Measurements from ENCODE around the gene APLP1. TPM values are rescaled to one million over a fixed set of nuclear protein-coding genes. Genes with fewer than 3 reads are reported as not detected.
A peak's percentile ranks its signal among the peaks of the same experiment; 100 is the strongest.

Gene APLP1
- total RNA-seq, 1 donor from 2014 or later, result 143 TPM

GRCh38 chr19:35882114-35882832 is 13.9 kb downstream of the APLP1 start:
- peaks cover 9% of the 10 kb centered on the region for H3K27me3 Mint-ChIP-seq (ENCODE audit: low read depth)
- no peaks in the 10 kb centered on the region for H3K36me3 Mint-ChIP-seq (ENCODE audit: low read depth)
- H3K4me1 Mint-ChIP-seq, result peaks cover 7% of the 10 kb centered on the region
- H3K27ac Mint-ChIP-seq (ENCODE audit: unreplicated experiment), result no peak overlapping the region
- TF ChIP-seq CTCF (conservative IDR thresholded peaks at IDR 0.05), result peak; percentile 64
- no peaks in the 10 kb centered on the region for H3K9me3 Mint-ChIP-seq
- DNase-seq (ENCODE audit: low read depth, low spot score), result no peak
- H3K4me3 Mint-ChIP-seq, result no peak overlapping the region

GRCh38 chr19:35883882-35884281 is 15.5 kb downstream of the APLP1 start:
- TF ChIP-seq CTCF (conservative IDR thresholded peaks at IDR 0.05), result no peak
- H3K9me3 Mint-ChIP-seq, result no peaks in the 10 kb centered on the region
- peaks cover 2% of the 10 kb centered on the region for H3K36me3 Mint-ChIP-seq (ENCODE audit: low read depth)
- H3K4me3 Mint-ChIP-seq, result no peak overlapping the region
- DNase-seq (ENCODE audit: low read depth, low spot score), result no peak
- H3K27ac Mint-ChIP-seq (ENCODE audit: unreplicated experiment), result no peak overlapping the region
- H3K27me3 Mint-ChIP-seq (ENCODE audit: low read depth), result peaks cover 9% of the 10 kb centered on the region
- H3K4me1 Mint-ChIP-seq, result peaks cover 7% of the 10 kb centered on the region

- DNase-seq (ENCODE audit: low read depth, low spot score), result no peak
- H3K36me3 Mint-ChIP-seq (ENCODE audit: low read depth), result peaks cover 6% of the 10 kb centered on the region
- H3K27me3 Mint-ChIP-seq (ENCODE audit: low read depth), result peaks cover 9% of the 10 kb centered on the region
- no peak overlapping the region for H3K27ac Mint-ChIP-seq (ENCODE audit: unreplicated experiment)
- no peaks in the 10 kb centered on the region for H3K9me3 Mint-ChIP-seq
- no peaks in the 10 kb centered on the region for H3K4me1 Mint-ChIP-seq
- TF ChIP-seq CTCF (conservative IDR thresholded peaks at IDR 0.05), result no peak
- no peak overlapping the region for H3K4me3 Mint-ChIP-seq
These were observed 16.9 kb downstream of the APLP1 start for GRCh38 chr19:35885225-35885738.

- TF ChIP-seq CTCF (conservative IDR thresholded peaks at IDR 0.05), result no peak
- Mint-ChIP-seq H3K27me3 (ENCODE audit: low read depth) (peaks cover 9% of the 10 kb centered on the region), H3K4me1 (no peaks in the 10 kb centered on the region), H3K9me3 (no peaks in the 10 kb centered on the region), H3K27ac (ENCODE audit: unreplicated experiment) (no peak overlapping the region), H3K4me3 (no peak overlapping the region), H3K36me3 (ENCODE audit: low read depth) (peaks cover 6% of the 10 kb centered on the region)
- no peak for DNase-seq (ENCODE audit: low read depth, low spot score)
These were observed 17.5 kb downstream of the APLP1 start for GRCh38 chr19:35885904-35886303.

- Mint-ChIP-seq H3K27me3 (ENCODE audit: low read depth) (peaks cover 8% of the 10 kb centered on the region), H3K27ac (ENCODE audit: unreplicated experiment) (no peak overlapping the region), H3K36me3 (ENCODE audit: low read depth) (peaks cover 6% of the 10 kb centered on the region), H3K4me3 (no peak overlapping the region), H3K4me1 (no peaks in the 10 kb centered on the region), H3K9me3 (no peaks in the 10 kb centered on the region)
- no peak for DNase-seq (ENCODE audit: low read depth, low spot score)
- no peak for TF ChIP-seq CTCF (conservative IDR thresholded peaks at IDR 0.05)
These were observed 18.8 kb downstream of the APLP1 start for GRCh38 chr19:35887197-35887596.
